ENCODE data around the gene TLX3.
"Not testable (repeated sequence)": the region's sequence is repeated elsewhere in the genome, so short reads cannot be mapped to it uniquely, and the experiment has no call there.

TLX3 gene

DNA sequence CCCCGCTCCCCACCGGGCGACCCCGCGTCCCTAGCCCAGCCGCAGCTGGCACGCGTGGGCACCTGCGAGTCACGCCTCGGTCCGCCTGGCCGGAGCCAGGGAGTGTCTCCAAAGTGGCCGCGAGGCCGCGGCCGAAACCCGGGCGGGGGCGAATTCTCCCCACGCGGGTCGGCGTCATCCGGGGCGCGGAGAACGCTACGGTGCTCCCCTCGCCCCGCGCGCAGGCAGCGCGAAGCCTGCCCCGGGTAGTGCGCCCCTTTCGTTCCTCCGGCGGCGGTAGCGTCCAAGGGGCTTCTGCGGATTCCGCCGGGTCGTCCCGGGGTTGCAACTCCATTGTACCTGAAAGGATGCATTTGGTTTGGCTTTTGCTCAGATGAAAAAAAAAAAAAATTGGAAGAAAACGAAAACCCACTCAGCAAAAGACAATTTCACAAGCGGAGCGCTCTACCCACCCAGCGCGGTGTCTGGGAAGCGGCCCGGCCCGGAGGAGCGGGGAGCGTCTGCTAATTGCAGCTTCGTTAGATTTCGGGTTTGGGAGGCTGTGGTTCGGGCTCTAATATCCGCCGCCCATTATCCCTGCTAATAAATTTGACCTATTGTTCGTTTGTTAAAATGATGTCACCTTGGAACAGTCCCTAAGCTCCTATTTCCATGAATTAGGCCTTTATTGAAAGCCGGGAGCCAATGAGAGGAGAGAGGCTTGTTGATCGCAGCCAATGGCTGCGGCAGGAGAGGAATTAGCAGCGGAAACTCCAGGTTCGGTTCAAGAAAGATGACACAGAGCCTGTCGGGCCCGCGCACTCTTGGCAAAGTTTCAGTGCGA lies at the start of gene TLX3:
TLX3 (plus strand) TSS at position 796 of the 823 bp plus-strand sequence. CDS start 118 bp downstream, outside the sequence.
- no peak for DNase-seq (ENCODE audit: low read depth in 3 of 3, low spot score in 1 of 3)

DNA sequence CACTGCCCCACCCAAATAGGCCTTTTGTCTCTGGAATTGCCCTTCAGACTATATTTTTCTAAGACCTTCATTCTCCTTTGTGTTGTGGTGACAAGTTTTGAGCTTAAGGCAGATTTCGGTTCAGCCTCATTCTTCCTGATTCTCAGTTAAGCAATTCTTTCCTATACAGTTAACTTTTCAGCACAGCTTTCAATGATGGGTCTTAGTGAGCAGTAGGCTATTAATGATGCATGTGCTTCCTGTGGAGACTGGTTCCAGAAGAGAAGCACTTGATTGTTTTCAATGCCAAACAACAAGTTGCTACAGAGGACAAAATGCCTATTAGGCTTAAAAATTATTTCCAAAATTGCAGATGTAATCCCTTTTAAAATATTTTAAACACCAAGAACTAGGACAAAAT lies 47.7 kb upstream of the TLX3 start:
- DNase-seq (ENCODE audit: low read depth in 3 of 3, low spot score in 1 of 3) = no peak

DNA sequence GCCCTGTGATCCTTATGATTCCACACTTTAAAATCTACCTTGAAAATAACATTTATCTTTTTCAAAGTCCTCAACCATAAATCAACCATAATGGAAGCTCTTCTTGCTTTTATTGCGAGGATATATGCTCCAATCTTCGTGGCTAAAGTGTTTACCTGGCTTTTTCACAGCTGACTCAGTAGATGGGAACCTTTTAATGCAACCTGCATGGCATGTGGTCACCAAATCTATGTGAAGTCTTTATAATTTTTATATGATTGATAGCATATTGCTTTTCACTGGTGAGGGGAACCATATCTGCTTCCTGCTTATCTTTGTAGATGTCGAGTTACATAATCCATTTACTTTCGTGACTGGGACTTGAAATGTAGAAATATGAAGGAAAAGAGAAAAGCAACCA lies 47.1 kb upstream of the TLX3 start:
- no peak for DNase-seq (ENCODE audit: low read depth in 3 of 3, low spot score in 1 of 3)

DNA sequence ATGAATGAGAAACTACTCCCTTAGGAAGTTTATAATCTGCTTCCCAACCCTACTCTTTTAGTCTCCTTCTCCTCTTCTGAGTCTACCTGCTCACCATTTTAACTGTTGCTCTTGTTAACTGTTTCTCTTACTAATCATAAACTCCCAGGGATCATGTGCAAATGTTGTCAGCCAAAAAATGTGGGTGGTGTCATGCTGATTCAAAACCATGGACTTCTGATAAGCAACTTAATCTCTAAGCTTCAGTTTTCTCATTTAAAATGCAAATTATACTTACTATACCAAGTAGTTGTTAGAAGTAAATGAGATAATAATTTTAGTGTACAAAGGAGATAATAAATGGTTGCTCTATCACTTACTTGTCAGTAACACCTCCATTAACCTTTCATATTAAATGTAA lies 45.9 kb upstream of the TLX3 start:
- no peak for DNase-seq (ENCODE audit: low read depth in 3 of 3, low spot score in 1 of 3)

- no peak for DNase-seq (ENCODE audit: low read depth in 3 of 3, low spot score in 1 of 3)
These were observed 44.2 kb upstream of the TLX3 start for GRCh38 chr5:171264843-171265242.

- no peak for DNase-seq (ENCODE audit: low read depth in 3 of 3, low spot score in 1 of 3)
These were observed 40.1 kb upstream of the TLX3 start for GRCh38 chr5:171268700-171269620.

- DNase-seq (ENCODE audit: low read depth in 3 of 3, low spot score in 1 of 3) = no peak
These were observed 39.3 kb upstream of the TLX3 start for GRCh38 chr5:171269717-171270116.

DNA sequence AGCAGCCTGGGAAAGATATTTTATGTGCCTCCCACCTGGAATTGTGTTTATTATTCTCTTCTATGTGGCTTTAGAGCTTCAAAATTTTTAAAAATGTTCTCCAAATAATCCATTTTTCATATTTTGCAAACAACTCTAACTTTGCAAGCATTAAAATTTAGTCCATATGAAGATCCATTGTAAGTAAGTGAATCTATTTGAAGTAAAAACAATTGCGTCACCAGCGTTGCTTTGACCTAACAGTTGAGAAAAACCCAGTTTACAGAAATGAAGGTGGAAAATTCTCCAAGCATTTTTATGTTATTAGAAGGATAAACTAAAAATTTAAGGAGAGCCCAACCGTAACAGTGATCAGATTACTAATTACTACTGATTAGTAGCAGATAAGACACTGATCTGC lies 38.9 kb upstream of the TLX3 start:
- no peak for DNase-seq (ENCODE audit: low read depth in 3 of 3, low spot score in 1 of 3)

DNA sequence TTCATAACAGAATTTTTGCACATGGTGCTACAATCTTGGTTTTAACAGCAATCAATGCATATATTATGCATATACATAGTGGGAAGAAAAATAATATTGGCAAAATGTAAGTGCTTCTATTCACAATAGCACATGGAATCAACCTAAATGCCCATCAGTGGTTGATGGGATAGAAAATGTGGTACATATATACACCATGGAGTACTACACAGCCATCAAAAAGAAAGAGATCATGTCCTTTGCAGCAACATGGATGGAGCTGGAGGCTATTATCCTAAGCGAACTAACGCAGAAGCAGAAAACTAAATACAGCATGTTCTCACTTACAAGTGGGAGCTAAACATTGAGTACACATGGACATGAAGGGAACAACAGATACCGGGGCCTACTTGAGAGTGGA lies 37.2 kb upstream of the TLX3 start:
- DNase-seq (ENCODE audit: low read depth in 3 of 3, low spot score in 1 of 3) = no peak

GRCh38 chr5:171272996-171273970 lies 35.8 kb upstream of the TLX3 start:
- no peak for DNase-seq (ENCODE audit: low read depth in 3 of 3, low spot score in 1 of 3)

- no peak for DNase-seq (ENCODE audit: low read depth in 3 of 3, low spot score in 1 of 3)
These were observed 33.1 kb upstream of the TLX3 start for GRCh38 chr5:171275841-171276544.

GRCh38 chr5:171283753-171284152 lies 25.3 kb upstream of the TLX3 start:
- no peak for DNase-seq (ENCODE audit: low read depth in 3 of 3, low spot score in 1 of 3)

- DNase-seq (ENCODE audit: low read depth in 3 of 3, low spot score in 1 of 3) = no peak
These were observed 23.6 kb upstream of the TLX3 start for GRCh38 chr5:171285465-171285864.

DNA sequence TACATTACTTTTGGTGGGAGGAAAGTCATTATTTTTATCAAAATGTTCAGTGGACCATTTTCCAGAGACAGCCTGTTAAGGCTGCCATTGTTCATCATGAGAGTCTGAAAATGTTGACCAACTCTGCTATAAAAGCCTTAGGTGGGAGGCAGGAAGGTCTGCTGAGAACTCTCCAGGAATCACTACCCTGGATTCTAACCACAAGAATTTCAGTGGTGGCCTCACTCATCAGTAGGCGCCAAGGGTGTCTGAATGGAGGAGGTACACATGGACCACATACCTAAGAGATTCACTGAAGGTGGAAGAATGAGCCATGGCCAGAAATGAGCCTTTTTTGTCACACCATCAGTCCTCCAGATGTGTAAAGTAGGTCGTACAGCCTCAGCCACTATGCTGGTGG lies 21.0 kb upstream of the TLX3 start:
- DNase-seq (ENCODE audit: low read depth in 3 of 3, low spot score in 1 of 3) = no peak

GRCh38 chr5:171291371-171291770 lies 17.7 kb upstream of the TLX3 start:
- no peak for DNase-seq (ENCODE audit: low read depth in 3 of 3, low spot score in 1 of 3)

DNA sequence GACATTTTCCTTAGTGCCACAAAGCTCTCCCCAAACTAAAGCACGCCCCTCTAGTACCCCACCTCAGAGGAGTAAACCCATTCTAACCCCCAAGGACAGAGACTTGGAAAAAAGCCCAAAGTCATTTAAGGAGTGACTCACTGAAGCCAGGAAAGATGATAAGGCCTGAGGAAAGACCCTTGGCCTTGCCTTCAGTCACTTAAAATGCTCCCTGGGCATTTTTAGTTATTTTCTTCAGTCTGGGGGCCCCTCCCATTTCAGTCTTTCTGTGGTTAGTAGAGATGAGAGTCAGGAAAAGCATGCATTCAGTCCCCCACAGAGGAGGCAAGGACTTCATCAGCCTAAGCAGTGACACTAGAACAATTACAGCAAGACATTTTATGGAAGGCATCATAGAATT lies 13.7 kb upstream of the TLX3 start:
- no peak for DNase-seq (ENCODE audit: low read depth in 3 of 3, low spot score in 1 of 3)

- no peak for DNase-seq (ENCODE audit: low read depth in 3 of 3, low spot score in 1 of 3)
These were observed 13.2 kb upstream of the TLX3 start for GRCh38 chr5:171295801-171296200.

- DNase-seq (ENCODE audit: low read depth in 3 of 3, low spot score in 1 of 3) = not testable (repeated sequence)
These were observed 11.1 kb upstream of the TLX3 start for GRCh38 chr5:171297941-171298340.

DNA sequence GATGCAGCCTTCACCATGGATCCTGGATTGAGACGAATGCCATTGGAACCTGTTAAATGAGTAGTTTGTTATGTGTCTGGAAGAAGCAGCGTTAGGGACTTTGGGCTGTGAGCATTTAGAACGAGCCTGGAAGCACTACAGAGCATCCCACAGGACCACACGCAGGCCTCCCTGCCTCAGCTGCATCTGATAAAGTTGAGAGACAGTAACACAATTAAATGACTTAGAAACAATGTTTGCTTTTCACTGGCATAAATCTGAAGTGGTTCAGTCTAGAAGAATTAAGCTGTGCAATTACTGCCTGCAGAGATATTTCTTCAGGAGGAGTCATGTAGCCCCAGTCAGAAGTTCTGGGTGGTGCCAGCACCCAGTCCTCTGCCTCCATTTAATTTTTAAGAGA lies 9.8 kb upstream of the TLX3 start:
- no peak for DNase-seq (ENCODE audit: low read depth in 3 of 3, low spot score in 1 of 3)

DNA sequence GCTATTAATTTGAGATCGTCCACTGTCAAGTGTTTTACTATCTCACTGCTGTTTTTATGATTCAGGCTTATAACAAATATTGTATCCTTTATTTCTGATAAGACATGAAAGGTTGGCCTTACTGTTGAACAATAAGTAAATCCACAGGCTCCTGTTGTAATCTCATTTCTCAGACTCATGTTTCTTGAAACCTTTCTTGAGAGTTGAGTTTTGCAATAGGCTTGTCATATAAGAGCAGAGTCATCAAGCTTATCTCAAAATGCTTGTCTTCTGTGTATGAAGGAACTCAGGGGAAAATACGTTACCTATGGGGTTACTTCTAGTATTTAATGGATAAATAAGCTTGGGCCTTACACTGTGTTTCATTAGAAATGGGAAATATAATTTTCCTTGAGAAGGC lies 9.2 kb upstream of the TLX3 start:
- no peak for DNase-seq (ENCODE audit: low read depth in 3 of 3, low spot score in 1 of 3)

Data from stimulated activated CD4-positive, alpha-beta T cell treated with anti-CD3 and anti-CD28 coated beads, TNF-alpha, amount 100 ng/mL, for 1 hour (primary cell).